ENCODE results near the gene JPT2. TPM values are rescaled to one million over a fixed set of nuclear protein-coding genes. Genes with fewer than 3 reads are reported as not detected.

JPT2 gene
- total RNA-seq, 1 donor from 2014 or later, result 146 TPM

DNA sequence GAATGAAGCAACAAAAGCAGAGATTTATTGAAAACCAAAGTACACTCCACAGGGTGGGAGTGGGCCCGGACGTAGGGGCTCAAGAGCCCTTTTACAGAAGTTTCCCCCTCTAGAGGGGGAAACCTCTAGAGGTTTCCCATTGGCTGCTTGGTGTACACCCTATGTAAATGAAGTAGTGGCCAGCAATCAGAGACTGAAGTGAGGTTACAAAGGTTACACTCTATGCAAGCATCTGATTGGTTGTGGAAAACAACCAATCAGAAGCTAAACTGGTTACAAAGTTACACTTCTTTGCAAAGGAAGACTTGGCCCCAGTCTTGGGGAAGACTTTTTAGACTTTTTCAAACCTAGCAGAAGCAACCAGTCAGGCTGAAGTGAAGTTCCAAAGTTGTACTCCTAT is 38.8 kb upstream of the JPT2 start:
- H3K36me3 Mint-ChIP-seq (ENCODE audit: insufficient read depth), result peaks cover 28% of the 10 kb centered on the region
- no peak overlapping the region for H3K4me3 Mint-ChIP-seq (ENCODE audit: low read depth)
- no peaks in the 10 kb centered on the region for H3K9me3 Mint-ChIP-seq (ENCODE audit: low read depth)
- no peak overlapping the region for H3K27ac Mint-ChIP-seq
- H3K27me3 Mint-ChIP-seq, result no peaks in the 10 kb centered on the region
- TF ChIP-seq, protein P1, sequence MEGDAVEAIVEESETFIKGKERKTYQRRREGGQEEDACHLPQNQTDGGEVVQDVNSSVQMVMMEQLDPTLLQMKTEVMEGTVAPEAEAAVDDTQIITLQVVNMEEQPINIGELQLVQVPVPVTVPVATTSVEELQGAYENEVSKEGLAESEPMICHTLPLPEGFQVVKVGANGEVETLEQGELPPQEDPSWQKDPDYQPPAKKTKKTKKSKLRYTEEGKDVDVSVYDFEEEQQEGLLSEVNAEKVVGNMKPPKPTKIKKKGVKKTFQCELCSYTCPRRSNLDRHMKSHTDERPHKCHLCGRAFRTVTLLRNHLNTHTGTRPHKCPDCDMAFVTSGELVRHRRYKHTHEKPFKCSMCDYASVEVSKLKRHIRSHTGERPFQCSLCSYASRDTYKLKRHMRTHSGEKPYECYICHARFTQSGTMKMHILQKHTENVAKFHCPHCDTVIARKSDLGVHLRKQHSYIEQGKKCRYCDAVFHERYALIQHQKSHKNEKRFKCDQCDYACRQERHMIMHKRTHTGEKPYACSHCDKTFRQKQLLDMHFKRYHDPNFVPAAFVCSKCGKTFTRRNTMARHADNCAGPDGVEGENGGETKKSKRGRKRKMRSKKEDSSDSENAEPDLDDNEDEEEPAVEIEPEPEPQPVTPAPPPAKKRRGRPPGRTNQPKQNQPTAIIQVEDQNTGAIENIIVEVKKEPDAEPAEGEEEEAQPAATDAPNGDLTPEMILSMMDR (IDR thresholded peaks at IDR 0.05; ENCODE audit: unreplicated experiment), result no peak
- DNase-seq (ENCODE audit: low spot score, unreplicated experiment), result no peak
- no peaks in the 10 kb centered on the region for H3K4me1 Mint-ChIP-seq (ENCODE audit: low read depth)

DNA sequence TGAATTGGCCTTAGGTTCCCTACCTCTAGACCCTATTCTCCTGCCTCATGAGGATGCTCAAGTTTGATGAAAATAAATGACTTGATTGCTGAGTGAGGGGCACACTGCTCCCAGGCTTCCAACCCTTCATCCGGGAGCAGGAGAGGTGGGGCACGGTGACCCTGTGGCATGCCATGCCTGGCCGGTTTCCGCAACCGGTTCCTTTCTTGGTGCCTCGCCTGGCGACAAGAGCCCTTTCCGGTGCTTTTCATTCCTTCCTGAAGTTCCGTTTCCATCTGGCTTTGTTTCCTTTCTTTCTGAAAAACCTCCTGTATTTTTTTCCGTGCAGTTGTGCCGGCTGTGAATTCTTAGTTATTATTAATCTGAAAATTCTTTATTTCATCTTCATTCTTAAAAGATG is 38.2 kb upstream of the JPT2 start:
- no peak for DNase-seq (ENCODE audit: low spot score, unreplicated experiment)
- TF ChIP-seq, protein P1 (IDR thresholded peaks at IDR 0.05; ENCODE audit: unreplicated experiment), result no peak
- H3K4me1 Mint-ChIP-seq (ENCODE audit: low read depth), result no peaks in the 10 kb centered on the region
- no peak overlapping the region for H3K27ac Mint-ChIP-seq
- H3K27me3 Mint-ChIP-seq, result no peaks in the 10 kb centered on the region
- H3K9me3 Mint-ChIP-seq (ENCODE audit: low read depth), result no peaks in the 10 kb centered on the region
- H3K36me3 Mint-ChIP-seq (ENCODE audit: insufficient read depth), result peaks cover 29% of the 10 kb centered on the region
- H3K4me3 Mint-ChIP-seq (ENCODE audit: low read depth), result no peak overlapping the region

DNA sequence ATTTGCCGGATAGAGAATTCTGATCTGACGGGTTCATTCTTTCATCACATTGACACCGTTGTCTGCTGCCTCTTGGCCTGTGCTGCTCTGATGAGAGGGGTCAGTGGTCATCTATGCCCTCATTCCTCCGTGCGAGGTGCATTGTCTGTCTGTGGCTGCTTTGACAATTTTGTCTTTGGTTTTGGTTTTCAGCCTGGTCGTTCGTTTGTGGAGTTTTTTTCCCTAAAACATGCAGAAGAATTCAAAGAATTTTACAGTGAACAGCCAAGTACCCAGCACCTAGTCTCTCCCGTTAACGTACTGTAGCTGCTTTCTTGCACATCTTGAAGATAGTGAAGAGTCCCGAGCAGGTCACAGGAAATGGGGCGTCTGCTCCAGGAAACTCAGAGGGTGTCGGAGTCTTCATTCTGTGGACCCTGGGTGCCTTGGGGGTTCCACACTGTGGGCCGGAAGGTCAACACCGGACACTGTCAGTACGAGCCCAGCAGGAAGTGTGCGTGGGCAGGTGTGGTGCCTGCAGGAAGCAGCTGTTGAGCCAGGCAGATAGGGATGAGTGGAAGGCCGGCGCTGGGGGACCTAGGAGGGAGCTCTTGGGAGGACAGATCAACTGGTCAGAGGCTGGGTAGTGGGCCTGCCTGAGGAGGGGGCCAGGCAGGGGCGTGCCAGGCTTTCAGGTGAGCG is 37.7 kb upstream of the JPT2 start:
- no peak overlapping the region for H3K27ac Mint-ChIP-seq
- H3K4me1 Mint-ChIP-seq (ENCODE audit: low read depth), result no peaks in the 10 kb centered on the region
- no peak overlapping the region for H3K4me3 Mint-ChIP-seq (ENCODE audit: low read depth)
- TF ChIP-seq, protein P1 (IDR thresholded peaks at IDR 0.05; ENCODE audit: unreplicated experiment), result no peak
- no peaks in the 10 kb centered on the region for H3K9me3 Mint-ChIP-seq (ENCODE audit: low read depth)
- DNase-seq (ENCODE audit: low spot score, unreplicated experiment), result no peak
- peaks cover 30% of the 10 kb centered on the region for H3K36me3 Mint-ChIP-seq (ENCODE audit: insufficient read depth)
- H3K27me3 Mint-ChIP-seq, result no peaks in the 10 kb centered on the region

DNA sequence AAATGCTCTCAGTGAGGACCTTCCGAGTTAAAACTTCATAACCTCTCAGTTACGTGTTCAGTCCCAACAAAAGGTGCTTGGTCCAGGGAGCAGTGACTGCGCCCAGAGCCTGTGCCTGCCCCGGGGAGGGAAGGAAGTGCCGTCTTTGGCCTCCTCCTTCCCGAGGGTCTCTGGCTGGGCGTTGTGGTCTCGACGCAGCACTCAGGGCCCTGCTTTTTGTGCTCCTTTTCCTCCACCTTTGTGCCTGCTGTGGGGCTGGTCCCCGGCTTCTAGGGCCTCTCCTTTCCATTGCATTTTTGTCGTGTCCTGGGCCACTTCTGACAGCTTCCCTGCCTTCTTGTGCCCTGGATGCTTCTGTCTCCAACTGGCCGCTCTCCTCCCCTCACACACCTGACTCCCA is 36.8 kb upstream of the JPT2 start:
- Mint-ChIP-seq H3K27me3 (no peaks in the 10 kb centered on the region), H3K36me3 (ENCODE audit: insufficient read depth) (peaks cover 31% of the 10 kb centered on the region), H3K4me3 (ENCODE audit: low read depth) (no peak overlapping the region), H3K27ac (no peak overlapping the region), H3K4me1 (ENCODE audit: low read depth) (no peaks in the 10 kb centered on the region), H3K9me3 (ENCODE audit: low read depth) (no peaks in the 10 kb centered on the region)
- DNase-seq (ENCODE audit: low spot score, unreplicated experiment), result no peak
- TF ChIP-seq, protein P1 (IDR thresholded peaks at IDR 0.05; ENCODE audit: unreplicated experiment), result no peak

DNA sequence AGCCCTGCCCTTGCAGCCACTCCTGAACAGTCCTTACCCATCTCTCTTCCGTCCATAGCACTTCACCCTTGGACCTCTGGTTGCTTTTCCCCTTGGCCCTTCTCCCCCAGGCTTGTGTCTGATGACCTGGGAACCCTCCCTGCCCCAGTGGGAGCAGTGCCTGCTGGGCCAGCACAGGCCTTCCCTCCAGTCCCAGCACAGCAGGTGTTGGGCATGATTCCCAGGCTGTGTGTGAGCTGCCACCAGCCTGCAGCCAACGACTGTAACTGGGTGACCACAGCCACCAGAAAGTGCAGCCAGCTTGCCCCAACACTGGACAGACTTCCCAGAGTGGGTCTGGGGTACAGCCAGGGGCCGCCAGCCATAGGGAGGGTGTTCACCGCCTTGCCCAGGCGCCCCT is 35.9 kb upstream of the JPT2 start:
- Mint-ChIP-seq H3K9me3 (ENCODE audit: low read depth) (no peaks in the 10 kb centered on the region), H3K27me3 (no peaks in the 10 kb centered on the region), H3K36me3 (ENCODE audit: insufficient read depth) (peaks cover 35% of the 10 kb centered on the region), H3K4me3 (ENCODE audit: low read depth) (no peak overlapping the region), H3K4me1 (ENCODE audit: low read depth) (no peaks in the 10 kb centered on the region), H3K27ac (no peak overlapping the region)
- no peak for DNase-seq (ENCODE audit: low spot score, unreplicated experiment)
- TF ChIP-seq, protein P1 (IDR thresholded peaks at IDR 0.05; ENCODE audit: unreplicated experiment), result no peak

Measured in progenitor cell of endocrine pancreas (in vitro differentiated cells).